ENCODE results near the gene CHAC1. TPM values are rescaled to one million over a fixed set of nuclear protein-coding genes. Genes with fewer than 3 reads are reported as not detected.

CHAC1 gene, protein sequence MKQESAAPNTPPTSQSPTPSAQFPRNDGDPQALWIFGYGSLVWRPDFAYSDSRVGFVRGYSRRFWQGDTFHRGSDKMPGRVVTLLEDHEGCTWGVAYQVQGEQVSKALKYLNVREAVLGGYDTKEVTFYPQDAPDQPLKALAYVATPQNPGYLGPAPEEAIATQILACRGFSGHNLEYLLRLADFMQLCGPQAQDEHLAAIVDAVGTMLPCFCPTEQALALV
- total RNA-seq, result 6.4 and 19.6 TPM in 2 replicates

DNA sequence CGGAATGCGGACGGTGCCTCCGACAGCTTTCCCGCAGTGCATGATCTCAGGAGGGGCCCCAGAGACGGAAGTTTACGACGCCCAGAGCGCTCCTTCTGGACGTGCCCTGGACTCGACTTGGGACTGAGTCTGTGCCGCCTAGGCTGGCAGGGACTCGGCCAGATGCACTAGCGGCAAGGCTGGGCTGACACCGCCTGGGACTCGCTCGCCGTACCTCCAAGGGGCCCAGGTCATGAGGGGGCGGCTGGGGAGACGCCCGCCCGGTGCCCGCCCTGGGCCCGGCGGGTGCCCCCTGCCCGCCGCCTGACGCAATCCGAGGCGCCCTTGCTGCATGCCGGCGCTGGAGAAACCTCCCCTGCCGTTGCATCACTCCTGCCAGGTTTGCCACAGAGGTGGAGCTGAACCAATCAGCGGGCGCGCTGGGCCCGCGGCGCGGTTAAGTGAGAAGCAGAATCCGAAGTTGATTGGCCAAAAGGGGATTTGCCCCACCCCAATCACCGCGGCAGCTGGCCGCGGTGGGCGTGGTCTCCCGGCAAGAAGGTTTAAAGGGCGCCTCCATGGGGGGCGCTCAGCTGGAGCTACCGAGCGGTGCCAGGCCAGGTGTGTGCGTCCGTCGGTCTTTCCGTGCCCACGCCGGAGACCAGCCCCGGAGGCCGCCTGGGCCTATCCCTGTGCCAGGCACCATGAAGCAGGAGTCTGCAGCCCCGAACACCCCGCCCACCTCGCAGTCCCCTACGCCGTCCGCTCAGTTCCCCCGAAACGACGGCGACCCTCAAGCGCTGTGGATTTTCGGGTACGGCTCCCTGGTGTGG, at the start of gene CHAC1:
Gene CHAC1, plus strand, starts transcription at position 571 of the 812 bp plus-strand sequence. Its CDS starts 113 bp downstream, at position 684.

DNA sequence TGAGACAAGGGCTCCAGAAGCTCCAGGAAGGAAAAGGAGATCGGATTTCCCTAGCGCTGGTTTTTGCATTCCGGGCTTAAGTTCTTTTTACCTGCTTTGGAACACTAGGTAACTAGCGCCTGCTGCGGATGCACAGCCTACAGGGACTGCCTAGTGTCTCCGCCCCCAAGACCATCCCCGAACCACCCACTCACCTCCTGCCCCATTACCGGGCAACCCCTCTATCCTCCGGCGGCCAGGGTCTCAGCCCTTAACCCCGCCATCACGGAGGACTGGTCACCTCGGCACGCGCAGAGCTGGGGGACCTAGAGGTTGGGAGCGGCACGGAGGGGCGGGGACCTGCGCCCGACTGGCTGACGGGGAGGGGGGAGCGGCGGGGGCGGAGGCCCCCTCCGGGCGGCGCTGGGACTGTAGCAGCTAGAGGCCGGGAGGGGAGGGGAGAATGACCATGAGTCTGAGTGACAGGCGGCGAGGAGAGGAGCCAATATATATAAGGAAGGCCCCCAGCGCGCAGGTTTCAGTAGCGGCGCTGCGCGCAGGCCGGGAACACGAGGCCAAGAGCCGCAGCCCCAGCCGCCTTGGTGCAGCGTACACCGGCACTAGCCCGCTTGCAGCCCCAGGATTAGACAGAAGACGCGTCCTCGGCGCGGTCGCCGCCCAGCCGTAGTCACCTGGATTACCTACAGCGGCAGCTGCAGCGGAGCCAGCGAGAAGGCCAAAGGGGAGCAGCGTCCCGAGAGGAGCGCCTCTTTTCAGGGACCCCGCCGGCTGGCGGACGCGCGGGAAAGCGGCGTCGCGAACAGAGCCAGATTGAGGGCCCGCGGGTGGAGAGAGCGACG, 24.2 kb upstream of the CHAC1 start, which contains the start of gene DLL4:
Gene DLL4, plus strand, starts transcription at position 520 of the 839 bp plus-strand sequence. CDS start 329 bp downstream, outside the sequence.

Other genes starting within 250 kb of the CHAC1 start
- gene RMDN3, start 198.2 kb upstream of the CHAC1 start, total RNA-seq, result 21.3 and 24.7 TPM in 2 replicates
- 0.85 and 1.5 TPM in 2 replicates for gene GCHFR, start 189.4 kb upstream of the CHAC1 start, total RNA-seq
- 0.07 TPM in 1 of 2 replicates, not detected in the other for gene C15orf62, start 183.5 kb upstream of the CHAC1 start, total RNA-seq
- 17.8 and 18.7 TPM in 2 replicates for gene ZFYVE19, start 146.4 kb upstream of the CHAC1 start, total RNA-seq
- 12.1 and 12.6 TPM in 2 replicates for gene DNAJC17, start 146.0 kb upstream of the CHAC1 start, total RNA-seq
- not detected in 2 replicates for gene PPP1R14D, start 124.8 kb upstream of the CHAC1 start, total RNA-seq
- 0.33 and 0.36 TPM in 2 replicates for gene SPINT1, start 109.4 kb upstream of the CHAC1 start, total RNA-seq
- gene RHOV, start 79.2 kb upstream of the CHAC1 start, total RNA-seq, result 0.07 TPM in 1 of 2 replicates, not detected in the other
- gene VPS18, start 59.0 kb upstream of the CHAC1 start, total RNA-seq, result 41.6 and 49.0 TPM in 2 replicates
- gene DLL4, start 24.1 kb upstream of the CHAC1 start, total RNA-seq, result 0.07 and 0.10 TPM in 2 replicates
- gene INO80, start 162.8 kb downstream of the CHAC1 start, total RNA-seq, result 24.1 and 33.2 TPM in 2 replicates